GM21619 (cell line): ENCODE measurements around the gene PHF23.

Experiments
- ATAC-seq: cut with Tn5 transposase; IDR thresholded peaks from one replicate; pipeline ENCODE4 v1.9.1; 2021; ENCODE audit not compliant: unreplicated experiment

Gene PHF23

DNA sequence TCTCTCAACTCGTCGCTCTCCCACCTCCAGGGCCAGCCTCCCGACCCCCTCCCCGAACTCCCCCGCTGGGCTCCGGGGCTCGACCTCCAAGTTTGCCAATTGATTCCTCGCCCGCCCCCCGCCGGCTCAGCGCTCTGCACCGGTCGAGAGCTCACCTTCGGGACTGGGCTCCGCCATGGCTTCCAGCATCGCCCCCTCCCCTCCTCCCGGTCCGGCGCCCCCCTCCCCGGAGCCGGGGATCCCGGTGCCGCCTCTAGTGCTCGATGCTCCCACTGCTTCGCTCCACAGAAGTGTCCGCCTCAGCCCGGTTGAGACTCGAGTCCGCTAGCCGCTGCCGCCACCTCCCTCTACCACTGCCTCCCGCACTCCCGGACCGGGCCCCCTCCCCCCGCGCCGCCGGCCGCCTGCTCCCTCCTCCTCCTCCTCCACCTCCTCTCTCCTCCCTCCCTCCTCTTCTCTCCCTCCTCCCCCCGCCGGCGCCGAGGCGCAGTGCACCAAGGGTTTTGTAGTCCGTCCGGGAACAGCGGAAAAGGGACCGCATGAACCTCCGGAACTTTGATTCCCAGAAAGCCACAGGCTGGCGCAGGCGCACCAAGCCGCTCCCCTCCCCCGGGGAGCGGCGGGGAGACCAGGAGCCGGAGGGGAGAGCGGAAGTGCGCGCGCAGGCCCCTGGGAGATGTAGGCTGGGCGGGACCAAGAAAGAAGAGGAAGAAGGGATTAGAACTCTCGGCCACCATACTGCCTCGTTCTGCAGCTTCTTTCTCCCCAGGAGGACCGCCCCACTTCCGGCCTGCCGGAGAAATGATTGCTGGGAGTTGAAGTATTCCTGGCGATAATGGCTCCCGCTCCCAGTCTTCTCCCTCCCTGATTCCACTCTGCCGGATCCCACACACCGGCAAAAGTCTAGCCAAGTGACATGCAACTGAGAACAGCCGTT, at the start of gene PHF23:
PHF23 (minus strand) TSS at position 367 of the 937 bp plus-strand sequence; CDS start at position 189, 178 bp downstream.
- ATAC-seq = peak; percentile 41

DNA sequence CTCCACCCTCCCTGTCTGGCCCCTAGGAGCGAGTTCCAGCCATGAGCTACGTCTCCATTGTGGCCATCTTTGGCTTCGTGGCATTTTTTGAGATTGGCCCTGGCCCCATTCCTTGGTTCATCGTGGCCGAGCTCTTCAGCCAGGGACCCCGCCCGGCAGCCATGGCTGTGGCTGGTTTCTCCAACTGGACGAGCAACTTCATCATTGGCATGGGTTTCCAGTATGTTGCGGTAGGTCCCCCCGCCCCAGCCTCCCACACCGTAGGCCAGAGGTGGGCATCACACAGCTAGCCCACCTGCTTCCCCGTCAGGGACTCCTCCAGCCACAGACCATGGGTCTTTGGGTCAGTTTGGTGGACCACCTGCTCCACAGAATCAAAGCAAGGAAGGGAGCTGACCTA, 46.4 kb upstream of the PHF23 start:
- ATAC-seq = no peak

DNA sequence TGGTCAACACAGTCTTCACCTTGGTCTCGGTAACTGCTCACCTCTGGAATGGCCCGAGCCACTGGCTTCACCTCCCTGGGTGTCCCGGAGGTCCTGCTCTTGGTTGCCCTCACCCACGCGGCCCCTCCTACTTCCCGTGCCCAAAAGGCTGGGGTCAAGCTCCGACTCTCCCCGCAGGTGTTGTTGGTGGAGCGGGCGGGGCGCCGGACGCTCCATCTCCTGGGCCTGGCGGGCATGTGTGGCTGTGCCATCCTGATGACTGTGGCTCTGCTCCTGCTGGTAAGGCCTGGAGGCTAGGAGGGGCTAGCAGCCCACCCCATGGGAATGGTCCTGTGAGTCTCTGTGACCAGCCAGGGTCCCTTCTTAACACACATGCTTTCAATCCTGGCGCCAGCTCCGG, 45.7 kb upstream of the PHF23 start:
- no peak for ATAC-seq

DNA sequence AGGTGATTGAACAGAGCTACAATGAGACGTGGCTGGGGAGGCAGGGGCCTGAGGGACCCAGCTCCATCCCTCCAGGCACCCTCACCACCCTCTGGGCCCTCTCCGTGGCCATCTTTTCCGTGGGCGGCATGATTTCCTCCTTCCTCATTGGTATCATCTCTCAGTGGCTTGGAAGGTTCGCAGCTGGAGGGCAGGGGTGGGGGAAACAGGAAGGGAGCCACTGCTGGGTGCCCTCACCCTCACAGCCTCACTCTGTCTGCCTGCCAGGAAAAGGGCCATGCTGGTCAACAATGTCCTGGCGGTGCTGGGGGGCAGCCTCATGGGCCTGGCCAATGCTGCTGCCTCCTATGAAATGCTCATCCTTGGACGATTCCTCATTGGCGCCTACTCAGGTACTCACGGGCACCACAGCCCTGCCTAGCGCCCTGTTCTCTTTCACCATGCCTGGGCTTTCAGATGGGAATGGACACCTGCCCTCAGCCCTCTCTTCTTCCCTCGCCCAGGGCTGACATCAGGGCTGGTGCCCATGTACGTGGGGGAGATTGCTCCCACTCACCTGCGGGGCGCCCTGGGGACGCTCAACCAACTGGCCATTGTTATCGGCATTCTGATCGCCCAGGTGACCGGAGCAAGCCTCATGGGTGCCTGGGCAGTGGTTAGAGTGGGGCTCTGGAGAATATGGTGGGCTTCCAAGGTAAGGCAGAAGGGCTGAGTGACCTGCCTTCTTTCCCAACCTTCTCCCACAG, 44.4 kb upstream of the PHF23 start:
- no peak for ATAC-seq

DNA sequence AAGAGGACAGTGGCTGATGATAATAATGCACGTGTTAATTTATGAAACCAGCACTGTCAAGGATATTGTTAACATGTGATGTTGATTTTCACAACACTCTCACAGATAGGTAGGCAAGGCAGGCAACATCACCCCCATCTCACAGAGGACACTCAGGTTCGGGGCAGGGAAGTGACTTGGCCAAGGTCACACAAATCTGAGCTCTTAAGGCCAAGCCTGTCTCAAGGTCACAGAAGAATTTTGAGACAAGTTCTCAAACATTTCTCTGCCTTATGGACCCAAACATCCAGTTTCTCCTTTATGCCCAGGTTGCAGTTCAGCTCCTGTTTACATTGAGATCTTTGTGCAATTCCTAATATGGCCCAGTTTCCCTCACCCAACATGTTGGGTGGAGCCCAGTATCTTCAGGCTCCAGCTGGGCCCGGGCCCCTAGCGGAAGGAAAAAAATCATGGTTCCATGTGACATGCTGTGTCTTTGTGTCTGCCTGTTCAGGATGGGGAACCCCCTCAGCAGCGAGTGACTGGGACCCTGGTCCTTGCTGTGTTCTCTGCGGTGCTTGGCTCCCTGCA, 43.6 kb upstream of the PHF23 start:
- ATAC-seq = no peak

DNA sequence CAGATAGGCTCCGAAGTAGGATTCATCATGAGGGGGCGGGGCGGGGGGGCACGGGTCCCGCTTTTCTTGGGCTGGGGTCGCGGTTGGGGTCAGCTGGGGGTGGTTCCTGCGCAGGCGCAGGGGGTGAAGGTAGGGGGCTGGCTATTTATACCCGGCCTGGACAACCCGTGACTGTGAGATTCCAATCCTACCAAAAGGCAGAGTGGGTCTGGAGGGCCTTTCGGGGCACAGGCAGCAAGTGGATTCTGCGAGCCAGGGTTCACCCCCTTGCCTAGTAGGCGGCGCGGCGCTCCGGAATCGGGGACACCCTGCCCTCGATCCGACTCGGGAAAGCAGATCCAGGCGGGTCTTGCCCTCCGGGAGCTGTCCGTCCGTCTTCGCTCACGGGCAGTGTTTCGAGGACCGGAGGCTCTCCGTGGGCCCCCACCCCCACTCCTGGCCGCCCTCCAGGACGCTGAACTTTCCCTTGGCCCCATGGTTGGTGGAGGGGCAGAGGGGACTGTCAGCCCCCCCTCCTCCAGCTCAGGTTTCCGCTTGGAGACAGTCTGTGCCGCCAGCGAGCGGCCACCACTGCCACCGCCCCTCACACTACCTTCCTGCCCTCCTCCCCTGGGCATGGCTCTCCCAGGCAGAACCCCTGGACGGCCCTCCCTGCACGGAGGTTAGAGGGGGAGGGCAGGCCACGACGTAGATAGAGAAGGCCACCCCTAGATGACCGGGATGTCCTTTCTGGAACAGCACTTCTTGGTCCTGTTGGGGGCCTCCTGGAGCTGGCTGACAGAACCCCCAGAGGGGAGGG, 42.9 kb upstream of the PHF23 start:
- ATAC-seq = no peak

DNA sequence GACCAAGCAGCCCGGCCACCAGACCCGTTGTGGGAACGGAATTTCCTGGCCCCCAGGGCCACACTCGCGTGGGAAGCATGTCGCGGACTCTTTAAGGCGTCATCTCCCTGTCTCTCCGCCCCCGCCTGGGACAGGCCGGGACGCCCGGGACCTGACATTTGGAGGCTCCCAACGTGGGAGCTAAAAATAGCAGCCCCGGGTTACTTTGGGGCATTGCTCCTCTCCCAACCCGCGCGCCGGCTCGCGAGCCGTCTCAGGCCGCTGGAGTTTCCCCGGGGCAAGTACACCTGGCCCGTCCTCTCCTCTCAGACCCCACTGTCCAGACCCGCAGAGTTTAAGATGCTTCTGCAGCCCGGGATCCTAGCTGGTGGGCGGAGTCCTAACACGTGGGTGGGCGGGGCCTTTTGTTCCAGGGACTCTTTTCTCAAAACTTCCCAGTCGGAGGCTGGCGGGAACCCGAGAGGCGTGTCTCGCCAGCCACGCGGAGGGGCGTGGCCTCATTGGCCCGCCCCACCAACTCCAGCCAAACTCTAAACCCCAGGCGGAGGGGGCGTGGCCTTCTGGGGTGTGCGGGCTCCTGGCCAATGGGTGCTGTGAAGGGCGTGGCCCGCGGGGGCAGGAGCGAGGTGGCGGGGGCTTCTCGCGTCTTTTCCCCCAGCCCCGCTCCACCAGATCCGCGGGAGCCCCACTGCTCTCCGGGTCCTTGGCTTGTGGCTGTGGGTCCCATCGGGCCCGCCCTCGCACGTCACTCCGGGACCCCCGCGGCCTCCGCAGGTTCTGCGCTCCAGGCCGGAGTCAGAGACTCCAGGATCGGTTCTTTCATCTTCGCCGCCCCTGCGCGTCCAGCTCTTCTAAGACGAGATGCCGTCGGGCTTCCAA, 42.1 kb upstream of the PHF23 start, which contains the start of gene SLC2A4:
SLC2A4 (plus strand) TSS at position 645 of the 879 bp plus-strand sequence; CDS start at position 862, 217 bp downstream.
- no peak for ATAC-seq

DNA sequence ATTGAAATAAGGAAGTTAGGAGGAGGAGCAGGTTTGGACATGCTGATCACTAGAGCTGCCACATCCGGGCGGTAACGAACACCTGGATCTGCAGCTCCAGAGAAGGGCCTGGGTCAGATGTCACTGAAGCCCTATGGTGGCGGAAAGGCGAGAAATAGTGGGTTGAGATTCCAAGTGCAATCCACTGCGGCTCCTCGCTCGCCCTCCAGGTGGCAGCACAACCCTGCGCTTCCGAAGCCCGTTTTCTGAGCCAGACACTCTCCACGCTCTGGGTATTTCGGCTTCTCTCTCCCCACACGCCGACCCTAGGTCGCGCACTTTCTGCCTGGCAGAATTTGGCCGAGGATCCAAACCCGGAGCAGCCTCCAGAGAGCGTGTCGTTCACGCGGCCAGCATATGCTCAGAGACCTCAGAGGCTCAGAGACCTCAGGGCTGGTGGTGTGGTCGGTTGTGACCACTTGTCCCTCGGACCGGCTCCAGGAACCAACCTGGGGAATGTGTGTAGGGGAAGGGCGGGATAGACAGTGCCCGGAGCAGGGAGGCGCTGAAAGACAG, 41.3 kb upstream of the PHF23 start:
- peak; percentile 65 for ATAC-seq

DNA sequence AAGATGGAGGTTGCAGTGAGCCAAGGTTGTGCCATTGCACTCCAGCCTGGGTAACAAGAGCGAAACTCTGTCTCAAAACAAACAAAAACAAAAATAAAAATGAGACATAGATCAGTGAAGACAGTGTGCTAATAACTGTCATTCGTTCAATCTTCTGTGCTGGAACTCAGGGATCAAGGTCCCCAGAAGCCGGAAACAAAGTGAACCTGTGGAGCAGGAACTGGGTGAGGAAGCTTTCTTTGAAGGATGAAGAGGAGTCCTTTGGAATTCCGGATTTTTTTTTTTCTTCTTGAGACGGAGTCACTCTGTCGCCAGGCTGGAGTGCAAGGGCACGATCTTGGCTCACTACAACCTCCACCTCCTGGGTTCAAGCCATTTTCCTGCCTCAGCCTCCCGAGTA, 40.2 kb upstream of the PHF23 start:
- ATAC-seq = no peak

DNA sequence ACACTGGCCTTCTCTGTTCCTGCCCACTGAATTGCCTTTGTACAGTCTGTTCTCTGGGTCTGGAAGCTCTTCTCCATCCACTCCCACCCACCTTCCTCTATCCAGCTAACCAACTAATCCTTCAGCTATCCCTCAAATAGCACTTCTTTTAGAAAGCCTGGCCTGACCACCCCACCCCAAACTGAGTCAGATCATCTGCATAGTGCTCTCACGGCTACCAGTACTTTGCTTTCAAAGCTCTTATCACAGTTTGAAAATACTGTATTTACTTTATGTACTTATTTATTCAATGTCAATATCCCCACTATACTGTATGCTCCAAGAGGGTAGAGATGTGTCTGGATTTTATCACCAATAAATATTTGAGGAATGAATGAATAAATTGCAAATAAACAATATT, 27.5 kb upstream of the PHF23 start:
- ATAC-seq = no peak

DNA sequence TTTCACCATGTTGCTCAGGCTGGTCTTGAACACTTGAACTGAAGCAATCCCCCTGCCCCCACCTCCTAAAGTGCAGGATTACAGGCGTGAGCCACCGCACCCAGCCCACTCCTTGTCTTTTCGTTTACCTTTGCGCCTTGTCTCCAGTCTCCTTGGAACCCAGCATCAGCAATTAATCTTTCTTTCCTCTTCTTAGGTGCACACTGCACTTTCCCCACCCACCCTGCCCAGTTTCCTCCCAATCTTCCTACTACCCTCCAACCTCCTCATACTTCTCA, 24.5 kb upstream of the PHF23 start:
- ATAC-seq = no peak

DNA sequence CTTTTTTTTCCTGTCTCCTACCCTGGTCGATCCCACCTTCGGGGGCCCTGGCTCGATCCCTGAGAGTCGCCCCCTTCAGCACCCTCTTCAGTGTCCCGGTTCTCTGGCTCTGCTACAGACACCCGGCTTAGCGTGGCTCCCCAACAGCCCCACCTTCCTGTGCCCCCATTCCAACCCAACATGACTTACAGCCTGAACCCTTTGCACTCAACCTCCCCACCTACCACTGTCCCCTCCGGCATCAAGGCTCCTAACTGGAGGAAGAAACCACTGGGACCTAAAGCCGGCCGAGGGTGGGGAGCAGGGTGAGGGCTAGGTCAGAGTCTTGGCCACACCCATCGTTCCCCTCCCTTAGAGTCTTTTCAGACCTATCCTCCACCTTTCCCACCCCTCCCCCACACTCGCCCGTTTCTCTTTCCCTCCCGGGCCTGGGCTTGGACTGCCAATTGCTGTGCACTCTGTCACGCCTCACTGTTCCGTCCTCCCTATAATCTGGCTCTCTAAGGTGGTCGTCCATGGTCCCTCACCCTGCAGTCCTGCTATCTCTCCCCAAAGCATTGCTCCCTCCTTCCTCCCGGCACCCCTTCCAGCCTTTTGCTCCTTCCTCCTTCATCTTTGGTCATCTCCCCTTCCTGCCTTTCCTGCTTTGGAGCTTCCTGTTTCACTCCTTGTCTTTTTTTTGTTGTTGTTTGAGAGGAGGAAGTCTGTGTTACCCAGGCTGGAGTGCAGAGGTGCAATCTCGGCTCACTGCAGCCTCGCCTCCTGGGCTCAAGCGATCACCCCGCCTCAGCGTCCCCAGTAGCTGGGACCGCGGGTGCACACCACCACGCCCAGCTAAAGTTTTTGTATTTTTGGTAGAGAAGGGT, 23.9 kb upstream of the PHF23 start:
- no peak for ATAC-seq

DNA sequence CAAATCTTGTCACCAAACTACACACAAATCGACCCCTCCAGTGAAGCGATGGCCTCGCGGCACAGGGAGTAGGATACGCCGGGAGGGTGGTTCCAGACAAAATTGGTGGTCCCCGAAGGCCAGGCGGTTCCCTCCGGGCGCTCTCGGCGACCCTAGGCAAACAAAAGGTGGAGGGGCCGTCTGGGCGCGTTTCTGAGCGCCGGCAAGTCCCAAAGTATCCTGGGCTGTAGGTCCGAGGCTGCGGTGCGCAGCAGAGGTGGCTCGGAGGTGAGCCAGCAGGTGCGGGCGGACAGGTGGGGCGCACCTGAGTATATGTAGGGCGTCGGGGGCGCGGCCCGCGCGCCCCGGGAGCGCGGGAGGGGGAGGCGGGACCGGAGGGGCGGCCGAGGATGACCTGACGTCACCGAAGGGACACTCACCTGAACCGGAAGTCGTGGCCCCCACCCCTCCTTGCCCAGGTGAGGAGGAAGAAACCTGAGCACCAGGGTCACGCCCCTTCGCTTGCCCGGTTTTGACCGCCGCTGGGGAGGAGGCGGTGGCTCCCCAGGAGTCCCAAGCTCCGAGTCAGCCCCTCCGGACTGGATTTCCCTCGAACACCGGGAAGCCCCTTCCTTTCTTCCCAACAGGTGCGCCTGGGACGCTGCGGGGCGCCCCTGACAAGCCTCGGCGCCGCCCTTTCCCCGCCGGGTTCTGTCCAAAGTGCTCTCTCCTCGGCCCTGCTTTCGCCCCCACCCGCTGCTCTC, 23.1 kb upstream of the PHF23 start, which contains the start of gene CLDN7:
CLDN7 (minus strand) TSS at position 287 of the 743 bp plus-strand sequence. CDS start 435 bp downstream, outside the sequence.
- ATAC-seq = no peak

DNA sequence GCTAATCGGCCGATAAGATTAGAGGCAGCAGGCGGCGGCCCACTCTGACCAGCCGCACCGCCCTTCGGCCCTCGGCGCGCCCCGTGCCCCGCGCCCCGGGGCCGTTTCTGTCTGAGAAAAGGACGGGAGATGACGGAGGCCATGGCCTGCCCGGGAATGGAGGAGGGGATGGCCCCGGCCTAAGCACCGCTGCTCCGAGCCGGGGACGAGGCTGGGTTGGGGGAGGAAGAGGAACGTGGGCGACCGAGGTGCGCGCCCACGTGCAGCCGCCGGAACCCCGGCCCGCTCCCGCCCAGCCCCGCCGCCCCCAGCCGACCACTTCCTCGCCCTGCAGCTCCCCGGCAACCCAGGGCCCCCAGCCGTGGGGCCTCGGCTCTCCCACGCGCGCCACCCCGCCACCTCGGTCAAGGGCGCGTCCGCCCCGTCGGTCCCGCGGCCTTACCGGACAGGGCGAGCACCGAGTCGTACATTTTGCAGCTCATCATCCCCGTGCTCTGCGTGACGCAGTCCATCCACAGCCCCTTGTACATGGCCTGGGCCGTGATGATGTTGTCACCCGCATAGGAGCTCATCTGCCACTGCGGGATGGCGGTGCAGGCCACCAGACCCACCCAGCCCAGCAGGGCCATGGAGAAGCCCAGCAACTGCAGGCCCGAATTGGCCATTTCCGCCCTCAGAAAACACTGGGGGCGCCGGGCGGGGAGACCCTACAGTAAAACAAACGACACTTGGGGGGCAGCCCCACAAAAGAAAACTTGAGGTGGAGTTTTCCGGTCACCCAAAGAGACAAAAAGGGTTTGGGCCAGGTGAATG, 22.3 kb upstream of the PHF23 start:
- ATAC-seq = no peak

DNA sequence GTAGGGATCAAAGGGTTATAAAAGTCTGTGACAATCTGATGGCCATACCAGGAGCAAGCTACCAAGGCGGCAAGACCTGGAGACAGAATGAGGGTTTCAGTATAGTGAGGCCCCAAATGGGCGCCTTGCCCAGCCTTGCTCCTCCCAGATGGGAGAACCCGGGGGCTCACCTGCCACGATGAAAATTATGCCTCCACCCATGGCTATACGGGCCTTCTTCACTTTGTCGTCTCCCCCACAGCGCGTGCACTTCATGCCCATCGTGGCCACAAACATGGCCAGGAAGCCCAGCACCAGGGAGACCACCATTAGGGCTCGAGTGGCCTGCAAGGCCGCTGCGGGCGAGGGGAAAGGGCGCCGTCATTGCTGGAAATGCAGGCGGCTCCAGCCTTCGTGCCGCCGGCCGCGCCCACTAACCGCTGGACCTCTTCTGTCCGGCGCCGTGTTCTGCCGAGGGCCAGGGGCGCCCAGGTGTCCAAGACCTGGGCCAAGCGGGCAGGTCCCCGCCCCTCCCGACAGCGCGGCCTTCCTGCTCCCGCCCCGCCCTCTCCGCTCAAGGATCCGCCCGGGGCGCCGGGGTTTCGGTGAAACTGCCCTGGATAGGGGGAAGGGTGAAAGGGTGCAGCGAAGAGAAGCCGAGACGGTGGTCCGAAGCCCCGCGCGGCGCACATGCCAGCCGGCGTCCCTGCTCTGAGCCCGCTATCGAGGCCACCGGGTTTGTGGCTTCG, 21.6 kb upstream of the PHF23 start:
- no peak for ATAC-seq

DNA sequence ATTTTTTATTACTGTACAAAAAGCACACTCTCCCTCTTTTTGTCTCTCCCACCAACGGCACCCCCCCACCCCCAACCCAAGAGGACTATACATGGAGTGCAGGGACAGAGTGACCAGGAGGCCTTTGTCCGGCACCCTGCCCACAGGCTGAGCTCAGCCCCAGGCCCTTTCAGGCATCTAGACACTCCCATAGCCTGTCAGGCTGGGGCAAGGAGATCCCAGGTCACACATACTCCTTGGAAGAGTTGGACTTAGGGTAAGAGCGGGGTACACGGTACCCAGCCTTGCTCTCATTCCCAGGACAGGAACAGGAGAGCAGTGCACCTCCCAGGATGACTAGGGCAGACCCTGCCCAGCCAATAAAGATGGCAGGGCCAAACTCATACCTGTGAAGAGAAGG, 20.9 kb upstream of the PHF23 start:
- ATAC-seq = no peak

DNA sequence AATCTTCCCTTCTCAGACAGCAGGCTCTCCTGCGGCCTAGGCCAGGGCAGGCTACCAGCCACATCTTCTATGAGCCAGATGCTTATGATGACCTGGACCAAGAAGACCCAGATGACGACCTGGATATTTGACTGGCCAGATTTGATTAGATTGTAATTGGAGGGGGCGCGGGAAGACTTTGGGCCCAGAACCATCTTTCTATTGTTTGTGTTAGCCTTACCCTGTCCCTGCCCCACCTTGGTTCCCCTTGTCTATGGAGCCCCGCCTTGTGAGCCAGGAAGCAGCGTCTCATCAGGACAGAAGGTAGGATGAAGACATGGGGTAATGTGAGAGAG, 20.3 kb upstream of the PHF23 start:
- ATAC-seq = no peak
